C1 segment of cervical spinal cord (tissue), 14 donors: ENCODE data around the gene CES5A.
"Not testable (repeated sequence)": the region's sequence is repeated elsewhere in the genome, so short reads cannot be mapped to it uniquely, and the experiment has no call there.

Experiments
- DNase-seq, 14 donors: peaks; one replicate each; lab custom pipeline; 2025; lab: John Stamatoyannopoulos, UW

The CES5A gene

GRCh38 chr16:55829232-55829631, 45.9 kb downstream of the CES5A start:
- not testable (repeated sequence) for DNase-seq

- no peak for DNase-seq
Measured at GRCh38 chr16:55828680-55829079, 46.5 kb downstream of the CES5A start.

GRCh38 chr16:55825115-55825728, 50.0 kb downstream of the CES5A start:
- no peak for DNase-seq

GRCh38 chr16:55824473-55825000, 50.6 kb downstream of the CES5A start:
- no peak for DNase-seq

GRCh38 chr16:55822280-55822810, 52.8 kb downstream of the CES5A start:
- no peak for DNase-seq

- no peak for DNase-seq
Measured at GRCh38 chr16:55821210-55821609, 54.0 kb downstream of the CES5A start.

- DNase-seq = no peak
Measured at GRCh38 chr16:55820615-55821014, 54.6 kb downstream of the CES5A start.

GRCh38 chr16:55817236-55817912, 57.8 kb downstream of the CES5A start:
- no peak for DNase-seq

- not testable (repeated sequence) for DNase-seq
Measured at GRCh38 chr16:55816222-55816621, 59.0 kb downstream of the CES5A start.

- DNase-seq = no peak
Measured at GRCh38 chr16:55815320-55815719, 59.9 kb downstream of the CES5A start.

GRCh38 chr16:55814174-55814573, 61.0 kb downstream of the CES5A start:
- not testable (repeated sequence) for DNase-seq

- not testable (repeated sequence) for DNase-seq
Measured at GRCh38 chr16:55813730-55814129, 61.4 kb downstream of the CES5A start.

GRCh38 chr16:55812951-55813350, 62.2 kb downstream of the CES5A start:
- DNase-seq = no peak

GRCh38 chr16:55811811-55812210, 63.4 kb downstream of the CES5A start:
- DNase-seq = no peak

GRCh38 chr16:55810451-55810961, 64.7 kb downstream of the CES5A start:
- DNase-seq = no peak

GRCh38 chr16:55809851-55810250, 65.3 kb downstream of the CES5A start:
- no peak for DNase-seq

GRCh38 chr16:55809386-55809785, 65.8 kb downstream of the CES5A start:
- DNase-seq = no peak

GRCh38 chr16:55808286-55808685, 66.9 kb downstream of the CES5A start:
- not testable (repeated sequence) for DNase-seq

- DNase-seq = not testable (repeated sequence)
Measured at GRCh38 chr16:55805104-55805503, 70.1 kb downstream of the CES5A start.

GRCh38 chr16:55803681-55804080, 71.5 kb downstream of the CES5A start:
- DNase-seq = not testable (repeated sequence)
